Chondrocyte (in vitro differentiated cells): Measurements from ENCODE around the gene CHRNE. TPM values are rescaled to one million over a fixed set of nuclear protein-coding genes. Genes with fewer than 3 reads are reported as not detected.
A peak's percentile ranks its signal among the peaks of the same experiment; 100 is the strongest.

Experiments
- DNase-seq: peaks from one replicate; pipeline ENCODE4 v3.0.0; 2021; ENCODE audit warnings: mixed read lengths, low spot score
- H3K27ac Mint-ChIP-seq: one replicate; pipeline ENCODE4 v1.8.0; 2021; ENCODE audit warnings: mild to moderate bottlenecking, moderate library complexity, mixed read lengths; ENCODE audit not compliant: unreplicated experiment
- H3K27me3 Mint-ChIP-seq: 2 replicates; pipeline ENCODE4 v1.8.0; 2021; ENCODE audit warnings: low read depth, mixed read lengths
- H3K36me3 Mint-ChIP-seq: 2 replicates; pipeline ENCODE4 v1.8.0; 2021; ENCODE audit warnings: low read depth, mixed read lengths
- H3K4me1 Mint-ChIP-seq: 2 replicates; pipeline ENCODE4 v1.8.0; 2021; ENCODE audit warnings: low read depth, mild to moderate bottlenecking, mixed read lengths
- H3K4me3 Mint-ChIP-seq: one replicate; pipeline ENCODE4 v1.8.0; 2021; ENCODE audit warnings: mild to moderate bottlenecking, moderate library complexity, mixed read lengths; ENCODE audit not compliant: unreplicated experiment
- H3K9me3 Mint-ChIP-seq: 2 replicates; pipeline ENCODE4 v1.8.0; 2021; ENCODE audit warnings: low read depth, mixed read lengths
- total RNA-seq: library from RNA; stranded (reverse); gene quantifications from 3 replicates; pipeline ENCODE4 v1.2.1, GENCODE V29; 2021
- TF ChIP-seq, protein P1 (sequence below): fragments of 200-600 bp; sonication (generic); IDR thresholded peaks from 2 replicates; pipeline ENCODE4 v1.5.0; 2021; ENCODE audit warnings: antibody characterized with exemption, mild to moderate bottlenecking, moderate library complexity

Gene CHRNE
- total RNA-seq, 1 donor from 2014 or later, result 0.35 TPM

DNA sequence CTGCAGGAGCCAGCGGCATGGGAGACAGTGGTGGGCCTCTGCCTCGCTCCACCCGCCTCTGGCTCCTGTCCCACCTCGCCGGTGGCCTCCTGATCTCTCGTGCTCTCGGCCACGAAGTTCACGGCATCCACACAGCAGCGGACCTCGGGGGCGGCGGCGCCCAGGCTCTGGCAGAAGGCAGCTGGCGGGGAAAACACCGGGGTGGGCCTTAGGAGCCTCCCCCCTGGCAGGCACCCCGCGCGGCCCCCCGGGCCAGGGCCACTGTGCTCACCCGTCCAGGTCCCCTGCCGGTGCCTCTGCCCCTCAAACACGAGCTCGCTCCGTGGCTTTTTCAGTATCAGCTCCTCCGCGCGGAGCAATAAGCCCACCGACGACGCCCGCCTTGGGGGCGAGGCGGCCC, 4.0 kb downstream of the CHRNE start:
- H3K4me1 Mint-ChIP-seq, result peaks cover 4% of the 10 kb centered on the region
- H3K36me3 Mint-ChIP-seq, result peaks cover 23% of the 10 kb centered on the region
- TF ChIP-seq, protein P1, sequence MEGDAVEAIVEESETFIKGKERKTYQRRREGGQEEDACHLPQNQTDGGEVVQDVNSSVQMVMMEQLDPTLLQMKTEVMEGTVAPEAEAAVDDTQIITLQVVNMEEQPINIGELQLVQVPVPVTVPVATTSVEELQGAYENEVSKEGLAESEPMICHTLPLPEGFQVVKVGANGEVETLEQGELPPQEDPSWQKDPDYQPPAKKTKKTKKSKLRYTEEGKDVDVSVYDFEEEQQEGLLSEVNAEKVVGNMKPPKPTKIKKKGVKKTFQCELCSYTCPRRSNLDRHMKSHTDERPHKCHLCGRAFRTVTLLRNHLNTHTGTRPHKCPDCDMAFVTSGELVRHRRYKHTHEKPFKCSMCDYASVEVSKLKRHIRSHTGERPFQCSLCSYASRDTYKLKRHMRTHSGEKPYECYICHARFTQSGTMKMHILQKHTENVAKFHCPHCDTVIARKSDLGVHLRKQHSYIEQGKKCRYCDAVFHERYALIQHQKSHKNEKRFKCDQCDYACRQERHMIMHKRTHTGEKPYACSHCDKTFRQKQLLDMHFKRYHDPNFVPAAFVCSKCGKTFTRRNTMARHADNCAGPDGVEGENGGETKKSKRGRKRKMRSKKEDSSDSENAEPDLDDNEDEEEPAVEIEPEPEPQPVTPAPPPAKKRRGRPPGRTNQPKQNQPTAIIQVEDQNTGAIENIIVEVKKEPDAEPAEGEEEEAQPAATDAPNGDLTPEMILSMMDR, result no peak
- no peaks in the 10 kb centered on the region for H3K27me3 Mint-ChIP-seq
- no peak overlapping the region for H3K27ac Mint-ChIP-seq
- no peak overlapping the region for H3K4me3 Mint-ChIP-seq
- DNase-seq, result no peak
- no peaks in the 10 kb centered on the region for H3K9me3 Mint-ChIP-seq

DNA sequence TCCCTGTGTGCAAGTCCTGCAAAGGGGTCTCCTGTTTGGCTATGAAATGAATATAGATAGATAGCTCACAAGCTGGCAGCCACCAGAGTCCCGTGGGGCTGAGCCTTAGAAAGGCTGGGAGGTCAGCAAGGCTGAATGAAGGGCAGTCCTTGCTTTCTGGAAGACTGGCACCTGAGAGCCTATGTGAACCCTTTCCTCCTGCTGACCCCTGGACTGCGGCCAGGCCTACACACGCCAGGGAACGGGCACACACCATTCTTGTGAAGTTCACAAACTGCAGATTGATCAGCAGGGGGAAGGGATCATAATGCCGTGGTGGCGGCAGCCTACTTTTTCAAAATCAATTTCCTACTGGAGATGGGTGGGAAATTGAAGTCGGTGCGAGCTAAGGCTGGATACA, 4.5 kb downstream of the CHRNE start:
- no peak for DNase-seq
- H3K9me3 Mint-ChIP-seq, result no peaks in the 10 kb centered on the region
- H3K36me3 Mint-ChIP-seq, result peaks cover 23% of the 10 kb centered on the region
- H3K27ac Mint-ChIP-seq, result no peak overlapping the region
- TF ChIP-seq, protein P1, result no peak
- no peak overlapping the region for H3K4me3 Mint-ChIP-seq
- peaks cover 2% of the 10 kb centered on the region for H3K4me1 Mint-ChIP-seq
- no peaks in the 10 kb centered on the region for H3K27me3 Mint-ChIP-seq

DNA sequence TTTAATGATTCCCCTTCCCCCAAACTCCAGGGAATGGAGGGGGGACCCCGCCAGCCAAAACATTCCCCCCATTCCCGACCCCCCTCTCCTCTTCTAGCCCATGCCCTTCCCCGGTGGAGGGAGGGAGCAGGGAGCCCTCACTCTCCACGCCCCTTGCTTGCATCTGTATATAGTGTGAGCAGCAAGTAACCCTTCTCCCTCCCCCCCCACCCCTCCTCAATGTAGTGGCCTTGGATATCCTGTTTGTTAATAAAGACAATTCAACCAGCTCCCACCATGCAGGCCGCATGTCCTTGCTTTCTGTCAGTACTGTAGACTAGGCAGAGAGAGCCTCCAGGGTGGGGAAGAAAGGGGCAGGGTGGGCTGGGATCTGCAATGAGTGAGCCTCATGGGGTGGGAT, 5.1 kb downstream of the CHRNE start:
- no peak overlapping the region for H3K4me3 Mint-ChIP-seq
- H3K27me3 Mint-ChIP-seq, result no peaks in the 10 kb centered on the region
- no peak for DNase-seq
- H3K36me3 Mint-ChIP-seq, result peaks cover 23% of the 10 kb centered on the region
- no peaks in the 10 kb centered on the region for H3K9me3 Mint-ChIP-seq
- TF ChIP-seq, protein P1, result no peak
- no peak overlapping the region for H3K27ac Mint-ChIP-seq
- no peaks in the 10 kb centered on the region for H3K4me1 Mint-ChIP-seq

DNA sequence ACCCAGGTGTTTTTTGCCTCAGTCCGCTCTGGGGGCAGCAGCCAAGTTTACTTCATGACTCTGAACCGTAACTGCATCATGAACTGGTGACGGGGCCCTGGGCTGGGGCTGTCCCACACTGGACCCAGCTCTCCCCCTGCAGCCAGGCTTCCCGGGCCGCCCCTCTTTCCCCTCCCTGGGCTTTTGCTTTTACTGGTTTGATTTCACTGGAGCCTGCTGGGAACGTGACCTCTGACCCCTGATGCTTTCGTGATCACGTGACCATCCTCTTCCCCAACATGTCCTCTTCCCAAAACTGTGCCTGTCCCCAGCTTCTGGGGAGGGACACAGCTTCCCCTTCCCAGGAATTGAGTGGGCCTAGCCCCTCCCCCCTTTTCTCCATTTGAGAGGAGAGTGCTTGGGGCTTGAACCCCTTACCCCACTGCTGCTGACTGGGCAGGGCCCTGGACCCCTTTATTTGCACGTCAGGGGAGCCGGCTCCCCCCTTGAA, 5.7 kb downstream of the CHRNE start:
- Mint-ChIP-seq H3K9me3 (no peaks in the 10 kb centered on the region), H3K27me3 (no peaks in the 10 kb centered on the region), H3K36me3 (peaks cover 26% of the 10 kb centered on the region), H3K4me3 (no peak overlapping the region), H3K27ac (no peak overlapping the region), H3K4me1 (no peaks in the 10 kb centered on the region)
- no peak for DNase-seq
- TF ChIP-seq, protein P1, result no peak

DNA sequence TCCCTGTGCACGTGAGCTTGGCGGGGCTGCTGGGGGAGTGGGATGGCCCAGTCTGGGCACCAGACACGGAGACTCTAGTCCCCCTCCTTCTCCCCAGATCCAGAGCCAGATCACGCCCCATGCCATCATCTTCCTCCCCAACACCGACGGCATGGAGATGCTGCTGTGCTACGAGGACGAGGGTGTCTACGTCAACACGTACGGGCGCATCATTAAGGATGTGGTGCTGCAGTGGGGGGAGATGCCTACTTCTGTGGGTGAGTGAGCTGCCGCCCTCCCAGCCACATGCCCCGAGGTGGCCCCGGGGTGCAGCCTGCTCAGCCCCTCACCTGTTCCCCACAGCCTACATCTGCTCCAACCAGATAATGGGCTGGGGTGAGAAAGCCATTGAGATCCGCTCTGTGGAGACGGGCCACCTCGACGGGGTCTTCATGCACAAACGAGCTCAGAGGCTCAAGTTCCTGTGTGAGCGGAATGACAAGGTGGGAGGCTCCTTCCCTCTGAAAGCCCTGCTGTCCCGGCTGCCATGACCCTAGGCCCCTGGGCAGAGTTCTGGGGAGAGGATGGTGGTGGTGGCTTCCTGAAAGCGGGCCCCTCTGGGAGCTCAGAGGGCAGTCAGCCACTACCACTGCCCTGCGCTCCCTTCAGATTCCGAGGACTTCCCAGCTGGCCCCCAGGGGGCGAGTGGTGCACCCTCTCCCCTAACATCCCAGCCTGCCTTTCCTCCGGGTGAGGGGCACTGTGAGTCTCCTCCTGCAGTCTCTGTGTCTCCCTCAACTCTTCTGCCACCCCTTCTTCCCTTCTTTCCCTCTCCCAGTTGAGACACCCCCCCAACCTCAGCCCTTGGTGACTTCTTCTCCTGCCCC, 6.3 kb downstream of the CHRNE start:
- H3K27ac Mint-ChIP-seq, result no peak overlapping the region
- peak; percentile 72 for DNase-seq
- TF ChIP-seq, protein P1, result no peak
- H3K4me1 Mint-ChIP-seq, result no peaks in the 10 kb centered on the region
- no peaks in the 10 kb centered on the region for H3K27me3 Mint-ChIP-seq
- no peak overlapping the region for H3K4me3 Mint-ChIP-seq
- no peaks in the 10 kb centered on the region for H3K9me3 Mint-ChIP-seq
- H3K36me3 Mint-ChIP-seq, result peaks cover 26% of the 10 kb centered on the region
